GM19463 (cell line): Measurements from ENCODE around the gene COL16A1.

Experiments
- ATAC-seq: cut with Tn5 transposase; IDR thresholded peaks from one replicate; pipeline ENCODE4 v1.9.1; 2021; ENCODE audit warnings: mild to moderate bottlenecking, moderate library complexity; ENCODE audit not compliant: unreplicated experiment

Gene COL16A1

GRCh38 chr1:31650161-31651088 is 53.4 kb downstream of the COL16A1 start:
- ATAC-seq = no peak

GRCh38 chr1:31648641-31649357 is 55.0 kb downstream of the COL16A1 start:
- ATAC-seq = no peak

- ATAC-seq = no peak
Observed at GRCh38 chr1:31648190-31648589, 55.6 kb downstream of the COL16A1 start.

GRCh38 chr1:31647106-31647505 is 56.7 kb downstream of the COL16A1 start:
- ATAC-seq = no peak

DNA sequence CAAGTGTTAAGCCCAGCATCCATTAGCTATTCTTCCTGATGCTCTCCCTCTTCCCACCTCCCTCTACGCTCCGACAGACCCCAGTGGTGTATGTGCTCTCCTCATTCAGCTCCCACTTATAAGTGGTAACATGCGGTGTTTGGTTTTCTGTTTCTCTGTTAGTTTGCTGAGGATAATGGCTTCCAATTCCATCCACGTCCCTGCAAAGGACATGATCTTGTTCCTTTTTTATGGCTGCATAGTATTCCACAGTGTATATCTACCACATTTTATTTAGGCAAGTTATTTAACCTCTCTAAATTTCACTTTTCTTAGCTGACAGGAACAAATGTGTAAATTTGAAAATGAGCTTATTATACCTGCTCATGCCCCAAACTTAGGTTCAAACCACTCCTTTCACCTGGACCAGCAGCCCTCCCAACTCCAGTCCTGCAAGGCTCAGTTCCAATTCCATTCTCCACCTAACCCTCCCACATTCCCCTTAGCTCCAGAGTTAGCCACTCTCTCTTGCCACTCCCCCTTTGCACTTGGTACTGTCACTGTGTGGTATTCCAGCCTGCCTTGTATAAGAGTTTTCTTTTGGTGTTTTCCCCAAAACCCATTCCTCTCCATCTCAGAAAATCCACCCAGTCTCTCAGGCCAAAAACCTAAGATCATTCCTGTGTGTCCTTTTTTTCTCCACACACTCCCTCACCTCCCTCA is 57.4 kb downstream of the COL16A1 start:
- ATAC-seq = no peak

- ATAC-seq = no peak
Observed at GRCh38 chr1:31645274-31645568, 58.6 kb downstream of the COL16A1 start.

DNA sequence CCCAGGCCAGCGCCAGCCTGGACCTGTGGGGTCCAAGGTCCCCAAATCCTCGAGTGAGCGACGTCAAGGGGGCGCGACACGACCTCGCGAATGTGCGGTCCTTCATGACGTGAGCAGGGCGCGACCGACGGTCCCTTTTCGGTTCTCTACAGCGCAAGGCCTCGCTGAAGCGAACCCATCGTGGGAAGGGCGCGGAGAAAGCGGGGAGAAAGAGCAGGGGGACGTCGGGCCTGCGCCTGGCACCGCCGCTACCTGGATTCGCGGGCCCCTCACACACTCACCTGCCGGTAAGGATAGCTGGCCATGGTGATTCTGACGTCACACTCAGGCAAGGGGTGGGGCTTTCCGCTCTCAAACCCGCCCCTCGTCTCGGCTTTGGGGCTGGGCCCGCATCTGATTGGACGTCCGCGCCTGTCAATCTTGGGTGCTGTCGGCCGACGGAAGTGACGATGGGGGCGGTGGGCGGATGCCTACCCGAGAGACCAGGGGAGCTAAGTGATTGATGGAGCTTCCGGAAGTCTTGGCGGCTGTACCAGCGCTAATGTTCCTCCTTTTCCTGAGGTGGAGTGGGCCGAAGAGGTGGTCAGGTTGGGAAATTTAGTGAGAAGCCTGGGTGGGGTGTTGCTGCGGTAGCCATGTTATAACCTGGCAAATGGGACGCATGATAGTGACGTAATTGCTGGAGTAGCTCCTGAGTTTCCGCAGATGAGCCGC is 59.1 kb downstream of the COL16A1 start, which contains the start of gene PEF1:
Gene PEF1 (minus strand): TSS at position 317 of the 714 bp plus-strand sequence. CDS start 12 bp downstream, at position 305.
- peak; percentile 89 for ATAC-seq

DNA sequence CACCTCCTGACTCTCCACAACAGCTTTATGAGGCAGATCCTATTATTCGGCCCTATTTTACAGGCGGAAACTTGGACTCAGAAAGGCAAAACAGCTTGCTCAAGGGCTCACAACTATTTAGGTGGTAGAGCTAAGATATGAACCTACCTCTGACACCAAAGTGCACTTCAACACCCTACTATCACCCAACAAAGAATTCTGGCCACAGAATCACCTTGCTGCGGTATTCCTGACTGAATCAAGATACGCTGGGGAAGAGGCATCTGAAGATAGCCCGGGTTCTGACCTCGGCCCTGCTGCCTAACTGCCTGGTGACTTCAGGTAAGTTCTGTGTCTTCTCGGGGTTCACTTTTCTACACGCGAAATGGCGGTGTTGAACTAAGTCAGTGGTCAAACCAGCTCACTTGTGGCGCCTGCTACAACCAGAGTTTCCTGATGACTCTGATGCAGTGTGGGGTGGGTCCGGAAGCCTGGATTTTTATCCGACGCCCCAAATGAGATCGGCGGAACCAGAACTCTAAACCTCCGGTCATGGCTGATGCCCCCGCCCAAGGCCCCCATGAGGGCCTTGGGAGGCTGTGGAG is 59.7 kb downstream of the COL16A1 start:
- ATAC-seq = peak; percentile 4

DNA sequence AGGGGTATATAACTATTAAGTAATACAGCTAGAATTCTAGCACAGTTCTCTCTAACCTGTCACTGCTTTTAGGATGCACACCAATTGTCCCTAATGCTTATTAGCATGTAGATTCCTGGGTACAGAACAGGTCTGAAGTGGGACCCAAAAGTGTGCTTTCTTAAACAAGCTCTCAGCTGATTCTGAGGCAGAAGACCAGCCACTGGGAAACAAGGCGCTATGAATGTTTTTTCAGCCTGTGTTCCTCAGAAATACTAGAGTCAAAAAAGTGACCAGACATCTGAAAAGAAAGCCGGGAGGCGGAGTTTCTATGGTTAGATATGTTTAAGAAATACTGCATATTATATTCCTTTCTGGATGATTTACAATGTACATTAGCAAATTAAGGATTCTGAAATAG is 60.9 kb downstream of the COL16A1 start:
- no peak for ATAC-seq

DNA sequence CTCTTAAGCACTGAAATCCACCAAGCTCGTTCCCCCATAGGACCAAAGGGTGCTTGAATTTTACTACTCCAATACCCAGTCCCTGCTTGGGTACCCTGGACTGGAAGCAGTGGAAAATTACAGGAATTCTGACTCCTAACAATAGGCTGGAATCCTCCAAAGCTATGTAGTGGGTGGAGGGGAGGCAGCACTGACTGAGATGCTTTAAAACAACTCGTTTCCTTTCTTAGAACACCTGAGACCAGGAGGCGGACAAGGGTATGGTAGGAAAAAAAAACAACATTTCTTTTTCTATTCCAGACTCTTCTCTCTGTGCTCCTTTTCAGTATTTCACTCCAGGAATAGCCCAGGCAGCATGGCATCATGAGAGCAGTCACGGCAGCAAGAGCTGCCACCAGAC is 61.5 kb downstream of the COL16A1 start:
- ATAC-seq = no peak

- ATAC-seq = no peak
Observed at GRCh38 chr1:31640964-31641363, 62.9 kb downstream of the COL16A1 start.

DNA sequence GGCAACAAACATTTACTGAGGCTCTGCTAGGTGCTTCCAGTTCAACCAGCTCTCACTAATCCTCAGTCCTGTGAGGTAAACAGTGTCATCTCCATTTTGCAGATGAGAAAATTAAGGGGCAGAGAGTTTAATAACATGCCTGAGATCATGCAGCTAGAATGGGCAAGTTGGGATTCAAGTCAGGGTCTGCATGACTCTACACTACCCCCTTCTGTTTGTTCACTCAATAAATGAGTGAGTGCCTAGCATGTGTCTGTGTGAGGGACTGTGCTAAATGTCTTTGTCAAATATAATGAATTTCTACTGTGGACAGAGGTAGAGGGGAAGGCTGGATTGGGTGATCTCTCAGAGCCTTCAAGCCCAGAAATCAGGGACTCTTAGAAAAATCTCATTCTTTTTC is 63.6 kb downstream of the COL16A1 start:
- ATAC-seq = no peak

- ATAC-seq = no peak
Observed at GRCh38 chr1:31639543-31639942, 64.3 kb downstream of the COL16A1 start.

- ATAC-seq = no peak
Observed at GRCh38 chr1:31637915-31638673, 65.7 kb downstream of the COL16A1 start.

DNA sequence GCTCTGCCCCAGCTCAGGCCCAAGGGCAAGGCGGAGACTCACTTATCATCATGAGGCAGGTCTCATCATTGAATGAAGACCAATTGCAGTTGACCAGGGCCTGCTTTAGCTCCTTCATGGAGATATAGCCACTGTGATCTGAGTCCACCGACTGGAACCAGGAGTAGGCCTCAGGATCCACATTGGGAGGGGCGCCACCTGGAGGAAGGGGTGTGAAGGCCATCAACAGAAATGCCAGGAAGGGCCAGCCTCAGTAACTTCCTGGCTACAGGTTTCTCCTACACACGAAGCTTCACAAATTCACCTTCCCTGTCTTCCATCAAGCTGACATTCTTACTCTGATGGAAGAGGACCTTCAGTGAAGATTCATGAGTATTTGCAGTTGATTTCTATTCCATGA is 70.7 kb downstream of the COL16A1 start:
- ATAC-seq = no peak

GRCh38 chr1:31632649-31633048 is 71.2 kb downstream of the COL16A1 start:
- ATAC-seq = no peak

DNA sequence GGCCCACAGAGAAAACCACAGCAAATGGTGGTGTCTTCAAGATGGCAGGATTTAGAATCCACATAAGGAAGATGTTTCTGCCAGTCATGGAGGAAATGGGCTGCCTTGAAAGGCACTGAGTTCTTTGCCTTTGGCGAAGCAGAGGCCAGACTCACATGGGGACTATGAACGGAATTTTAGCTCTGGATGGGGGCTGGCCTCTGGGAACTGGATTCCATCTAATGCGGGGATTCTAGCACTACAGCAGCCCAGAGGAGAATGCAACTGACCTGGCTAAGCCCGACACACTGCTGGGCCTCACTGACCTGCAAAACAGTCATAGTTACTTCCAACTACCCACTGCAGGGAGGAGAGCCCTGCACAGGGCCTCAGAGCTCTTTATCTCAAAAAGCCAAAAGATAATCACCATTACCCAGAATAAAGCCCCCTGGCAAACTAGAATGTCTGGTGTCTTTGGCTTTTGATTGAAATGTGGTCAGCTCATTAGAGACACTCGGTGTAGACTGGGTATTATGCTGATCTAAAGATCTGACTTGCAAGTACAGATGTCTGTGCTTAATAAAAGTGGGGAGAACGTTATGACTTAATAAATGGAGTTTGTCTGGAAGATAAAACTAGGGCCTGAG is 74.8 kb downstream of the COL16A1 start:
- ATAC-seq = no peak

DNA sequence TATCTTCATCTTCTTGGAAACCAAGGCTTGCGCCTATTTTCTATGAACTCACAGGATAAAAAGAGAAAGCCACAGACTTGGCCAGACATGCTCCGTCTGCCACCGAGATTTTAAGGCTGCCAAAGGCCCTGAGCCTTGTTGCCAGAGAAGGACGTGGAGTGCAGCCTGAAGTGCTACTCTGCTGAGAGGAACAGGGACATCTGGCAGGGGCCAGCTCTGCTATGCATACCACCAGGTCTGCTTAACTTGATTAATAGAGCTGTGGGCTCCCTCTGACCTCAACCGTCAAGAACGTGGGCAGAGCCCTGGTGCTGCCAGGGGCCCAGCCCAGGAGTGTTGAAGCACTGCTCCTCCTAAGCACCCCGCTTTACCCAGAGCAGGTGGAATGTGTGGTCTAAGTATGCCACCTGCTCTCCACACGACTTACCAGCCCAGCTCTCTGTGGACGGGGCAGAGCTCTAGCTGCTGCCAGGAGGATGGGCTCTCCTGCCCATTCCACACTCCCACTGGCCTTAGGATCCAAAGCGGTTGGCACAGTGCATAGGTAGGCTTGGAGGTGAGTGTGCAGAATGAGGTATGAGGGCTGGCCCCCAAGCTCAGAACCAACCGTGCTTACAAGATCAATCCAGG is 75.8 kb downstream of the COL16A1 start:
- no peak for ATAC-seq
